ENCODE measurements around the gene VPS36. TPM values are rescaled to one million over a fixed set of nuclear protein-coding genes. Genes with fewer than 3 reads are reported as not detected.

VPS36 gene
- total RNA-seq, 1 experiment from 2014 or later, result 29.2 TPM

GRCh38 chr13:52421216-52421615, 29.2 kb downstream of the VPS36 start:
- H3K27me3 Mint-ChIP-seq (ENCODE audit: low read depth), result no peaks in the 10 kb centered on the region
- H3K23ac ChIP-seq (ENCODE audit: insufficient read length, low read depth, low read length), result no peak overlapping the region
- no peaks in the 10 kb centered on the region for H3K4me1 Mint-ChIP-seq
- H3K18ac ChIP-seq (ENCODE audit: insufficient read length, low read depth, low read length), result no peak overlapping the region
- no peaks in the 10 kb centered on the region for H3K79me2 ChIP-seq (ENCODE audit: insufficient read depth, low read length)
- H3K4me1 ChIP-seq (ENCODE audit: insufficient read depth, low read length), result no peaks in the 10 kb centered on the region
- no peak overlapping the region for H3K4me2 ChIP-seq (ENCODE audit: insufficient read depth, insufficient read length, low read length)
- H4K8ac ChIP-seq (replicated peaks; ENCODE audit: insufficient read length, low read depth, low read length), result no peak overlapping the region
- no peaks in the 10 kb centered on the region for H4K20me1 ChIP-seq (ENCODE audit: control insufficient read depth, insufficient read depth, insufficient read length)
- no peak overlapping the region for H2AFZ ChIP-seq (ENCODE audit: low read length)
- no peaks in the 10 kb centered on the region for H3K9me3 Mint-ChIP-seq
- H3K36me3 Mint-ChIP-seq (ENCODE audit: insufficient read depth in 1 of 3, low read depth in 3 of 3), result peaks cover 19 to 58% (median 45%) of the 10 kb centered on the region in 3 experiments; a peak in 6 of 7 replicates
- H2BK5ac ChIP-seq (ENCODE audit: insufficient read length, low read length), result no peak overlapping the region
- H3T11ph ChIP-seq (ENCODE audit: low read length), result no peak overlapping the region
- no peak for DNase-seq
- no peak overlapping the region for H2BK120ac ChIP-seq (ENCODE audit: low read depth, low read length, poor library complexity, severe bottlenecking)
- H2BK15ac ChIP-seq (ENCODE audit: low read depth, low read length), result no peak overlapping the region
- H3K79me1 ChIP-seq (ENCODE audit: insufficient read depth, low read depth, low read length, poor library complexity, severe bottlenecking), result no peaks in the 10 kb centered on the region
- H4K91ac ChIP-seq (ENCODE audit: insufficient read length, low read depth, low read length), result no peak overlapping the region
- H3K4ac ChIP-seq (ENCODE audit: low read depth, low read length), result no peak overlapping the region
- no peak overlapping the region for H4K5ac ChIP-seq (ENCODE audit: insufficient read length, low read depth, low read length)
- no peak overlapping the region for H2BK20ac ChIP-seq (ENCODE audit: low read depth, low read length, poor library complexity, severe bottlenecking)
- H3K9ac ChIP-seq (ENCODE audit: extremely low read depth, insufficient read length, low read length), result no peak overlapping the region
- WGBS (ENCODE audit: extremely low coverage, insufficient read length, low lambda C conversion rate), result no CpG with 5 or more reads among the region's 3 CpGs
- H3K27me3 ChIP-seq (ENCODE audit: insufficient read depth, low read length), result no peaks in the 10 kb centered on the region
- no peak overlapping the region for H2BK12ac ChIP-seq (ENCODE audit: insufficient read length, low read depth, low read length)
- H3K27ac ChIP-seq (ENCODE audit: insufficient read length, low read depth, low read length), result no peak overlapping the region
- H3K27ac Mint-ChIP-seq, result no peak overlapping the region
- no peak overlapping the region for H3K14ac ChIP-seq (ENCODE audit: insufficient read depth, low read length)
- TF ChIP-seq CTCF (conservative IDR thresholded peaks at IDR 0.05), result no peak
- H3K56ac ChIP-seq (ENCODE audit: insufficient read length, low read depth, low read length), result no peak overlapping the region
- no peaks in the 10 kb centered on the region for H3K9me3 ChIP-seq (ENCODE audit: control insufficient read depth, low read depth, low read length)
- no peak overlapping the region for H2AK5ac ChIP-seq (ENCODE audit: insufficient read length, low read length)
- no peak overlapping the region; a peak in 1 of 5 replicates for H3K4me3 Mint-ChIP-seq
- H3K23me2 ChIP-seq (ENCODE audit: insufficient read length, low read depth, low read length, poor library complexity, severe bottlenecking), result no peaks in the 10 kb centered on the region
